GM23248 (cell line): ENCODE measurements around the gene RAB27B.

Experiments used
- EZH2 ChIP-seq: fragments of 200-600 bp; sonication (generic); IDR thresholded peaks from 2 replicates; pipeline ENCODE4 v1.6.1; 2018; ENCODE audit warnings: antibody characterized with exemption, mild to moderate bottlenecking; ENCODE audit not compliant: insufficient read depth, poor library complexity, severe bottlenecking
- EZH2phosphoT487 ChIP-seq: fragments of 200-600 bp; sonication (generic); IDR thresholded peaks from 2 replicates; pipeline ENCODE4 v1.6.1; 2018; ENCODE audit warnings: antibody characterized with exemption, moderate library complexity, mild to moderate bottlenecking, low read depth; ENCODE audit not compliant: insufficient read depth

GRCh38 chr18:54877076-54877475 lies 48.8 kb downstream of the RAB27B start:
- TF ChIP-seq EZH2, result no peak
- TF ChIP-seq EZH2phosphoT487, result no peak
